ENCODE data around the gene PATJ.

The PATJ gene

DNA sequence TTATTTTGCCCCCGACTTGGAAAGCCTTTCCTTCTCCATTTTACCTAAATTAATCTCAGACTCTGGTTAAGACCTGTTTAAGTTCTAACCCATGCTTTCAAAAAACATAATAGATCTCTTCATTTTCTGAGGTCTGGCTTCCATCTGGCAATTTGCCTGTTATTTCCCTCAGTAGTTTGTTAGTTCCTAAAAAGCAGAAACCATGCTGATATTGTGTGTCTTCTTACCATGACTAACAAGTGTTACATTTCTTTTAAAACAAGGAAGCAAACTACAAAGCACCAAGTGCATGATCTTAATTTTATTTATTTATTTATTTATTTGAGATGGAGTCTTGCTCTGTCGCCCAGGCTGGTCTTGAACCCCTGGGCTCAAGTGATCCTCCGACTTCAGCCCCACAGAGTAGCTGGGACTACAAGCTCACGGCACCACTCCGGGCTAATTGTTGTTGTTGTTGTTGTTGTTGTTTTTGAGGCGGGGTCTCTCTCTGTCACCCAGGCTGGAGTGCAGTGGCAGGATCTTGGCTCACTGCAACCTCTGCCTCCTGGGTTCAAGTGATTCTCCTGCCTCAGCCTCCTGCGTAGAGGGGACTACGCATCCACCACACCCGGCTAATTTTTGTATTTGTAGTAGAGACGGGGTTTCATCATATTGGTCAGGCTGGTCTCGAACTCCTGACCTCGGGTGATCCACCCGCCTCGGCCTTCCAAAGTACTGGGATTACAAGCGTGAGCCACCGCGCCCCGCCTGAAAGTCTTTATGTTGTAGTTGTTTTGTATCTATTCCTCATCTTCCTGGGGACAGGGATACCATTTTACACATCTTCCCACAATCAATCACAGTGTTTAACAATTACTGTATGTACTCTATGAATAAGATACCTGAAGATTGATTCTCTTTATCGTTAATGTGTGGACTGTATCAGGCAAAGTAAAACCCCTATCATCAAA lies 1.3 kb upstream of the PATJ start:
- H3K36me3 Mint-ChIP-seq (ENCODE audit: low read depth) = no peaks in the 10 kb centered on the region
- H3K27me3 Mint-ChIP-seq = peaks cover 27% of the 10 kb centered on the region
- H3K27ac Mint-ChIP-seq = no peak overlapping the region
- peaks cover 18% of the 10 kb centered on the region for H3K4me1 Mint-ChIP-seq (ENCODE audit: low read depth)
- H3K4me3 Mint-ChIP-seq = no peak overlapping the region
- no peaks in the 10 kb centered on the region for H3K9me3 Mint-ChIP-seq
- intact Hi-C loops (cut with micrococcal nuclease) = no loop called here

DNA sequence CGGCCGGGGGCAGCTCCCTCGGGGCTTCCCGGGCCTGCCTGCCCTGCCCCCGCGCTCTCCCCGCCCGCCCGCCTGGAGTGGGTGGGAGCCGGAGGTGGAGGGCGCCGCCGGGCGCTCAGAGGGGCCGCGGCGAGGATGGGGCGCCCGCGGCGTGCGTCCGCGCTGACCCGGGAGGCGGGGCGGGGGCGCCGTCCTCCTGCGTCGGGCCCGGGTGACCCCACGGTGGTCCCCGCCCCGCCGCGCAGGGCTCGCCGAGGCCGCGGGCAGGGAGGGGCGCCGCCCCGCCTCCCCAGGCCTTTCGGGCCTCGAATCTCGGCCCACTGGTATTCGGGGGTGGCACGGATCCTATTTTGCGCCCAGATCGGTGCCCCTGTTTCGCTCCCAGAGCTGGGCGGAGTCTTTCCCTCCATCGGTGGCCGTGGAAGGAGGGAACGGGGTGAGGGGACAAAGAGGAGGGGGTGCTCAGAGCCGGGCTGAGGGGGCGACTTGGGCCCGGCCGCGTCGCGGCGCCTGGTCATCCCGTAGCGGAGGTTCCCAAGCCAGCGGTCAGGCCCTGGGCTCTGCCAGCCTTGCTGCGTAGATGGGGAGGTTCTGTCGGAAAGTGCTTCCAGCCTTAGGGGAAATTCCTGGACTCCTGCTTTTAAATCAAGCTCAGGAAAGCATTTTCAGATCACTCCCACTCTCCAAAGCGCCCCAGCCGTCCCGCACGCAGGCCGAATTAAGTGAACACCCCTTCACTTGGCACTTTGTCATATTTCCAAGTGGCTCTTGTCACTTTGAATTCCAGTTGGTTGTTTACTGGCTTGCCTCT lies 545 bp downstream of the PATJ start:
- no peaks in the 10 kb centered on the region for H3K36me3 Mint-ChIP-seq (ENCODE audit: low read depth)
- H3K4me1 Mint-ChIP-seq (ENCODE audit: low read depth) = peaks cover 18% of the 10 kb centered on the region
- no peaks in the 10 kb centered on the region for H3K9me3 Mint-ChIP-seq
- peak overlapping the region; percentile 39 for H3K27ac Mint-ChIP-seq
- peak overlapping the region; percentile 79 for H3K4me3 Mint-ChIP-seq
- H3K27me3 Mint-ChIP-seq = peaks cover 27% of the 10 kb centered on the region
- intact Hi-C loops (cut with micrococcal nuclease) = no loop called here

DNA sequence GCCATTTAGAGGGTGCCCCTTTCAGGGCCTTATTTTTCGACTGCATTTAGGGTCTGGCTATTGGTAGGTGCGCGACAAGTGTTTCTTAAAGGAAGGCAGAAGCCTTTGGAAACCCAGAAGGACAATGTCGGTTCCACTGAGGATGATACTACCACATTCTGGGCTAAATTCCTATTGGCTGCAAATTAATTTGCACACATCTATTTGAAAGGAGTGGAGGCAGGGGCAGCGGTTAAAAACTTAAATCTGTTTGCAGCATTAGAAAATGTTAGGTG lies 1.1 kb downstream of the PATJ start:
- intact Hi-C loops (cut with micrococcal nuclease) = no loop called here
- no peaks in the 10 kb centered on the region for H3K36me3 Mint-ChIP-seq (ENCODE audit: low read depth)
- no peak overlapping the region for H3K27ac Mint-ChIP-seq
- H3K27me3 Mint-ChIP-seq = peaks cover 27% of the 10 kb centered on the region
- peaks cover 18% of the 10 kb centered on the region for H3K4me1 Mint-ChIP-seq (ENCODE audit: low read depth)
- no peak overlapping the region for H3K4me3 Mint-ChIP-seq
- H3K9me3 Mint-ChIP-seq = no peaks in the 10 kb centered on the region

DNA sequence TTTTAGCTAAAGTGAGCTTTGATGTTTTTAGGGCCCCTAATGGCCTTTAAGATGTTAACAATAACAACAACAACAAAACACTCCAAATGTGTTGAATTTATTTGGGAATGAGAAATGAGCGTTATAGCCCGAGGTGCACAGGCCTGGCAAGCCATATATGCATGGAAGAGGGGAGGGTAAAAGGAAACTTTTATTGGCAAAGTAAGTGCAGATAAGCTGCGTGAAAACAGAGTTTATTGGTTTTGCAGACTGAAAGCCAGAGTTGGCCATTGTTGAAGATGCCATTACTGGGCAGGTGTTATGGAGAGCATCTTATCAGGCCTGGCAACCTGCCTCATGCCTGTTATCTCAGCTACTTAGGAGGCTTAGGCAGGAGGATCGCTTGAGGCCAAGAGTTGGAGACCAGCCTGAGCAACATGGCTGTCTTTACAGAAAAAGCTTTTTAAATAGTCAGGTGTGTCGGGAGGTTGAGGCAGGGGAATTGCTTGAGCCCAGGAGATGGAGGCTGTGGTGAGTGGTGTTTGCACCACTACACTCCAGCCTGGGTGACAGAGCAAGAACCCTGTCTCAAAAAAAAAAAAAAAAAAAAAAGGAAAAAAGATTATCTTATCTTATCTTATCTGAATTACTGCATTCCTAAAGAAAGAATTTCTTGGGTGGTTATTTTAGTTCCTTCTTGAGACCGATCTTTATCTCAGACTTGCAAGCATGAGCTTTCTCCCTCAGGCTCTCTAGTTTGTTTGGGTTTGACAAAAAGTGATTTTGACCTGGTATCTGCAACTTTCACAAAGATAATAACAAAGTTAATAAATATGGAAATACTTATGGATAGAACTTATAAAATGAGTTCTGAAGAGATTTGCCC lies 1.7 kb downstream of the PATJ start:
- Mint-ChIP-seq H3K4me3 (no peak overlapping the region), H3K4me1 (ENCODE audit: low read depth) (peaks cover 18% of the 10 kb centered on the region), H3K36me3 (ENCODE audit: low read depth) (no peaks in the 10 kb centered on the region), H3K27me3 (peaks cover 27% of the 10 kb centered on the region), H3K9me3 (no peaks in the 10 kb centered on the region), H3K27ac (no peak overlapping the region)
- intact Hi-C loops (cut with micrococcal nuclease) = no loop called here

DNA sequence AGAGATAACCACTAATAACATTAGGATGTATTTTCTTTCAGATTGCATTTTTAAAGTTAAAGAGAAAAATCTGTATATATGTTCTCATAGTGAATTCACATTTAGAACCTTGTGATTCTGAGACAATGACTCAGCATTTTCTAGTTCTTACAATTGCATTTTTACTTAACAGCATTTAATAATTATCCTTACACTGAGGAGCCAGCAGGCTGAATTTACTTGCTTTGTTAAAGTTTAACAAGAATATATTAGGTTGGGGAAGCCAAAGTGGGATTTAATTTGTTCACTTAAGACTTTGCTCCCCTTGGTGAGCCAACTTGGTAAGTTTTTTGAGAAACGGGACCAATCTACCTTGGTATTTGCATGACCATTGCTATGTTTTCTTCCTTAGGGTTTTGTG lies 4.5 kb downstream of the PATJ start:
- H3K36me3 Mint-ChIP-seq (ENCODE audit: low read depth) = no peaks in the 10 kb centered on the region
- no peak overlapping the region for H3K4me3 Mint-ChIP-seq
- H3K27me3 Mint-ChIP-seq = peaks cover 17% of the 10 kb centered on the region
- intact Hi-C loops (cut with micrococcal nuclease) = no loop called here
- H3K27ac Mint-ChIP-seq = no peak overlapping the region
- H3K4me1 Mint-ChIP-seq (ENCODE audit: low read depth) = peaks cover 4% of the 10 kb centered on the region
- no peaks in the 10 kb centered on the region for H3K9me3 Mint-ChIP-seq

DNA sequence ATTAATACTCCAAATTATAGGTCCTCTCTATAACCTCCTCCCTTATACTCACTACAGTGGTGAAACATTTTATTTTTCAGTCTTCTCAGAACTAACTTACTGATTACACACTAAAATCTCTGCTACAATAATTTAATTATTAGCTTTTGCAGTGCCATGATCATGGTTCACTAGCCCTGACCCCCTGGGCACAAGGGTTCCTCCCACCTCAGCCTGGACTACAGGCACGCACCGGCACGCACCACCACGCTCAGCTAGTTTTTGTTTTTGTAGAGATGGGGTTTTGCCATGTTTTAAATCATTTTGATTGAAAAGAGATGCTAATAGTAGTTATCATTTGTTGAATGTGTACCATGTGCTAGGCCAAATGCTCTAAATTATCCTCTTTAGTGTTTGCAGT lies 6.3 kb downstream of the PATJ start:
- peaks cover 5% of the 10 kb centered on the region for H3K27me3 Mint-ChIP-seq
- no peak overlapping the region for H3K27ac Mint-ChIP-seq
- H3K36me3 Mint-ChIP-seq (ENCODE audit: low read depth) = no peaks in the 10 kb centered on the region
- intact Hi-C loops (cut with micrococcal nuclease) = no loop called here
- no peaks in the 10 kb centered on the region for H3K4me1 Mint-ChIP-seq (ENCODE audit: low read depth)
- no peak overlapping the region for H3K4me3 Mint-ChIP-seq
- H3K9me3 Mint-ChIP-seq = no peaks in the 10 kb centered on the region

DNA sequence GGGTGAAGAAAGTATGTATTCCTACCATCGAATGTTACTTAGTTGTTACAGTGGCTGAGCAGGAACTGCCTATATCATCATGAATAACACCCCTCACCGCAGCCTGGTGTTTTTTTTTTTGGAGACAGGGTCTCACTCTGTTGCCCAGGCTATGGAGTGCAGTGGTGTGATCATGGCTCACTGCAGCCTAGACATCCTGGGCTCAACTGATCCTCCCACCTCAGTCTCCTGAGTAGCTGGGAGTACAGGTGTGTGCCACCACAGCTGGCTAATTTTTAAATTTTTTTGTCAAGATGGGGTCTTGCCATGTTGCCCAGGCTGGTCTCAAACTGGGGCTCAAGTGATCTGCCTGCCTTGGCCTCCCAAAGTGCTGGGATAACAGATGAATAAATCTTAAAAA lies 7.3 kb downstream of the PATJ start:
- no peaks in the 10 kb centered on the region for H3K4me1 Mint-ChIP-seq (ENCODE audit: low read depth)
- H3K9me3 Mint-ChIP-seq = no peaks in the 10 kb centered on the region
- intact Hi-C loops (cut with micrococcal nuclease) = no loop called here

DNA sequence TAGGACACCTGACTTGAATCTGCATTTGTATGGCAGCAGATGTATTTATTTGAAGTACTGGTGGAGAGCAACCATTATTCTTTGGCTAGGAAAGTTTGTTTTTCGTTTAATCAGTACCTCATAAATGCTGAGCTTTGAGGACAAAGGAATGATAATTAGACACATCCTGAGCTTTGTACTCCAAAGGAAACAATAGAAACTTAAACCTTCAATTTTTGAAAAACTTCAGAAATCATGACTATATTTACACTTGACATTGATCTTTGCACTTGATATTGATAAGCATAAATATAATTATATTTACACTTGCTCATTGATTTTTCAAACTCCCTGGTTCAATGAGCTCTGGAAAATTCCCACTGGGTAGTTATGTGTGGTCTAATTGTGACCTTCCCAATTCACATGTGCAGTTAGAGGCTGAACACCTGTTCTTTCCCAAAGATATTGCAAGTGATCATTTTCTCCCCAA lies 10.7 kb downstream of the PATJ start:
- Mint-ChIP-seq H3K27me3 (no peaks in the 10 kb centered on the region), H3K36me3 (ENCODE audit: low read depth) (no peaks in the 10 kb centered on the region), H3K9me3 (no peaks in the 10 kb centered on the region), H3K27ac (no peak overlapping the region), H3K4me1 (ENCODE audit: low read depth) (no peaks in the 10 kb centered on the region), H3K4me3 (no peak overlapping the region)
- intact Hi-C loops (cut with micrococcal nuclease) = no loop called here

More for the DNA sequence above, 7.3 kb downstream of the PATJ start:
- Mint-ChIP-seq H3K27me3 (no peaks in the 10 kb centered on the region), H3K27ac (no peak overlapping the region), H3K36me3 (ENCODE audit: low read depth) (no peaks in the 10 kb centered on the region), H3K4me3 (no peak overlapping the region)

DNA sequence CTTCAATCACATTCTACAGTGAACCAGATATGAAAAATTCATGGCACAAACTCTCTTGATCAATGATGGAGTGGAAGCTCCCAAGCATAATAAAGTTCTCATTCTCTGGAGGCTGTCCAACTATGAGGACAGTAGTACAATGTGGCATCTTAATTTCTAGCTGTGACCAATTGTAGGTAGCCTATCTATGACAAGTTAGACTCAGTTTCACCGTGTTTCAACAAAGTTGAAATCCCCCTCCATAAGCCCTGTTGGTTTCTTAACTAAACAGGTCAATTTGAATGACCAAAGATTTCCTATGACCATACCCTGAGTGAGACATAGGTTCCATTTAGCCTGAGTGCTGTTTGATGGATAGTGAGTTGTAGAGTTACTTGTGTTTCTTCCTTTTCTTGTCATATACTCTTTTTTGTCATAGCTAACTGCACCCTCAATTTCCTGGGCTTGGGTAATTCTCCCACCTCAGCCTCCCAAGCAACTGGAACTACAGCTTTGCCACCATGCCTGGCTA lies 11.8 kb downstream of the PATJ start:
- H3K27ac Mint-ChIP-seq = no peak overlapping the region
- intact Hi-C loops (cut with micrococcal nuclease) = no loop called here
- H3K27me3 Mint-ChIP-seq = no peaks in the 10 kb centered on the region
- H3K9me3 Mint-ChIP-seq = no peaks in the 10 kb centered on the region
- no peaks in the 10 kb centered on the region for H3K4me1 Mint-ChIP-seq (ENCODE audit: low read depth)
- H3K36me3 Mint-ChIP-seq (ENCODE audit: low read depth) = no peaks in the 10 kb centered on the region
- H3K4me3 Mint-ChIP-seq = no peak overlapping the region

DNA sequence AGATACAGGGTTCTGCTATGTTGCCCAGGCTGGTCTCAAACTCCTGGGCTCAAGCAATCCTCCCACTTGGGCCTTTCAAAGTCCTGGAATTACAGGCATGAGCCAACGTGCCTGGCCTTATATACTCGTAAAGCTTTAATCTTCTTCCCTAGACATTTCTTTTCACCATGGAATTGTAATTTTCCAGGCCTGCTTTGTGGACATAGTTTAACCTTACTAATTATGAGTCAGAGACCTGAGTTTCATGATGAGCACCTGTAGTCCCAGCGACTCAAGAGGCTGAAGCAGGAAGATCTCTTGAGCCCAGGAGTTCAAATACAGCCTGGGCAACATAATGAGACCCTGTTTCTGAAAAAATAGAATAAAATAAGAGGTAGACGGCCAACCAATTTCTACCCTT lies 12.3 kb downstream of the PATJ start:
- no peaks in the 10 kb centered on the region for H3K27me3 Mint-ChIP-seq
- no peaks in the 10 kb centered on the region for H3K36me3 Mint-ChIP-seq (ENCODE audit: low read depth)
- no peaks in the 10 kb centered on the region for H3K9me3 Mint-ChIP-seq
- H3K4me3 Mint-ChIP-seq = no peak overlapping the region
- no peaks in the 10 kb centered on the region for H3K4me1 Mint-ChIP-seq (ENCODE audit: low read depth)
- no peak overlapping the region for H3K27ac Mint-ChIP-seq
- intact Hi-C loops (cut with micrococcal nuclease) = no loop called here

DNA sequence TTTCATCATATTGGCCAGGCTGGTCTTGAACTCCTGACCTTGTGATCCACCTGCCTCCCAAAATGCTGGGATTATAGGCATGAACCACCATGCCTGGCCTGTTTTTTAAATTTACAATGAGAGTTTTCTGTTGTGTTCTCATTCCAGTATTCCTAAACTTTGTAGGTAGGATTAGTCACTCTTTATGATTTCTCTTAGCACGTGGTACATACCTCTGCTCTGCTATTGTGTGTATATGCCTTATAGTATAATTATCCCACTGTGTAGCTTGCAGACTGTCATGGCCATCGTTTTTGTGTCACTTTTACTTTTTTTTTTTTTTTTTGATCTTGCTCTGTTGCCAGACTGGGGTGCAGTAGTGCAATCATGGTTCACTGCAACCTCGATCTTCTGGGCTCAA lies 14.5 kb downstream of the PATJ start:
- Mint-ChIP-seq H3K27ac (no peak overlapping the region), H3K4me1 (ENCODE audit: low read depth) (no peaks in the 10 kb centered on the region), H3K27me3 (no peaks in the 10 kb centered on the region), H3K4me3 (no peak overlapping the region), H3K36me3 (ENCODE audit: low read depth) (no peaks in the 10 kb centered on the region), H3K9me3 (no peaks in the 10 kb centered on the region)
- intact Hi-C loops (cut with micrococcal nuclease) = no loop called here

DNA sequence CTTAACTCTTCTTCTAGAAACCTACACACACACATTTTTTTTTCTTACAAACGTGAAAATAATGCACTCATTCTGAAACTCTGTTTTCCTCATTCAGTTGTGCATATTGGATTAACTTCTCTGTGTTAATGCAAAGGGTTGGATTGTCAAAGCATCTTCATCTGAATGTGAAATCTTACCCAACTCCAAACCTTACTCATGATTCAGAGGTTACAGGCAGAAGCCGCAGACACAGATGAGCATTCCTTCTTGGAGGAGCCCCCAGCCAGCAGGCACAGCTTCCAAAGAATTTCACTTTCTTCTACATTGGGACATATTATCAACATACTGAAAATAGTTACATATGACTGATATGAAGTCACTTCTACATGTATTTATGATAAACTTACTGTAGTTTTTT lies 15.7 kb downstream of the PATJ start:
- H3K9me3 Mint-ChIP-seq = no peaks in the 10 kb centered on the region
- no peak overlapping the region for H3K4me3 Mint-ChIP-seq
- H3K27me3 Mint-ChIP-seq = no peaks in the 10 kb centered on the region
- H3K27ac Mint-ChIP-seq = no peak overlapping the region
- intact Hi-C loops (cut with micrococcal nuclease) = no loop called here
- H3K36me3 Mint-ChIP-seq (ENCODE audit: low read depth) = no peaks in the 10 kb centered on the region
- no peaks in the 10 kb centered on the region for H3K4me1 Mint-ChIP-seq (ENCODE audit: low read depth)

DNA sequence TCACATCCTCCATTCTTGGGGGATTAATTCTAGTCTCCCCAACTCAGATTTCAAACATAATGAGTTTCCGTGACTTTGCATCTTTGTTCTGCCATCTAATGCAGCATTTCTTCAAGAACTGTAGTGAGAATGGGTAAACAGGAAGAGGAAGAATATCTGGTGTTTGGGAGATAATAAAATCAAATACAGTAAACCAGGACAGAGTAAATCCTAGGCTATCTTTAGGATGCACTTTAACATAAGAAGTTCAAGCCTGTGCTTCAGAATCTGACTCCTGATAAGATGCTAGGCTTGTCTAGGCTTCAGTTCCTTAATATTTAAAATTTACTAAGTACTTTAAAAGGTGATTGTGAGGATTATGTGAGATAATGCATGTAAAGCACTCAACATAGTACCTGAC lies 27.9 kb downstream of the PATJ start:
- Mint-ChIP-seq H3K36me3 (ENCODE audit: low read depth) (no peaks in the 10 kb centered on the region), H3K9me3 (no peaks in the 10 kb centered on the region), H3K4me1 (ENCODE audit: low read depth) (no peaks in the 10 kb centered on the region), H3K27ac (no peak overlapping the region), H3K27me3 (no peaks in the 10 kb centered on the region), H3K4me3 (no peak overlapping the region)
- intact Hi-C loops (cut with micrococcal nuclease) = no loop called here

DNA sequence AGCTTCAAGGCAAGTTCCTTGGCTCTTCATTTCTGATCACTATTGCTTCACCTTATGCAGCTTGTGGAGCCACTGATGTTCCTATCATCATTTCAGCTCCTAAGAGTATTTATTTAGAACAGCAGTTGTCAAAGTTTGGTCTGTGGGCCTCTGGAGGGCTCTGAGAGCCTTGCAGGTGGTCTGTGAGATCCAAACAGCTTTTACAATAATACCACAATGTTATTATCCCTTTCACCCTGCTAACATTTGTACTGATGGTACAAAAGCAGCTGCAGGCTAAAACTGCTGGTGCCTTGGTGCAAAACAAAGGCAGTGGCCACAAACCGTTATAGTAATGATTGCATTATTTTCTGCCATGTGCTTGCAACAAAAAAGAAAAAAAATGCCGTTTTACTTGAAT lies 33.8 kb downstream of the PATJ start:
- Mint-ChIP-seq H3K36me3 (ENCODE audit: low read depth) (no peaks in the 10 kb centered on the region), H3K4me1 (ENCODE audit: low read depth) (no peaks in the 10 kb centered on the region), H3K27ac (no peak overlapping the region), H3K4me3 (no peak overlapping the region), H3K9me3 (no peaks in the 10 kb centered on the region), H3K27me3 (no peaks in the 10 kb centered on the region)
- intact Hi-C loops (cut with micrococcal nuclease) = no loop called here
